HG02943 (cell line): ENCODE results near the gene TBC1D3G.
"Not testable (repeated sequence)": the region's sequence is repeated elsewhere in the genome, so short reads cannot be mapped to it uniquely, and the experiment has no call there.

Experiments
- ATAC-seq: cut with Tn5 transposase; IDR thresholded peaks from one replicate; pipeline ENCODE4 v1.9.1; 2021; ENCODE audit warnings: mild to moderate bottlenecking, low read depth, moderate library complexity; ENCODE audit not compliant: unreplicated experiment

Gene TBC1D3G

DNA sequence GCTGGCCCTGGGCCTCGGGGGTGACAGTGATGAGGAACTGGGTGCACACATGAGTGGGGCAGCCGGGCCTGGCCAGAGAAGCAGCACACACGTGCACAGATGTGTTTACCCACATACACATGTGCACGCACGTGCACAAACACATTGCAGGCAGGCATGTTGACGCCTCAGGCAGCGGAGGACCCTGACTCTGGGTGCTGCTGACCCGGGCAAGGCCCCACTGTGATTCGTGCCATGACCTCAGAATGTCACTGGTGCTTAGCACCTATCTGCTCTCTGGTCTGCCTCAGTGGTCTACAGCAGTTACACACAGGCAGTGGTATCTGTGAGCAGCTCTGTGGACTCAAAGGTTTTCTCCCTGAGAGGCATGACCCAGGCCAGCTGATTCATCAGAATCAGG, at the start of gene TBC1D3G:
Gene TBC1D3G, plus strand, starts transcription at position 301 of the 400 bp plus-strand sequence. CDS start 1,528 bp downstream, outside the sequence.
- not testable (repeated sequence) for ATAC-seq

DNA sequence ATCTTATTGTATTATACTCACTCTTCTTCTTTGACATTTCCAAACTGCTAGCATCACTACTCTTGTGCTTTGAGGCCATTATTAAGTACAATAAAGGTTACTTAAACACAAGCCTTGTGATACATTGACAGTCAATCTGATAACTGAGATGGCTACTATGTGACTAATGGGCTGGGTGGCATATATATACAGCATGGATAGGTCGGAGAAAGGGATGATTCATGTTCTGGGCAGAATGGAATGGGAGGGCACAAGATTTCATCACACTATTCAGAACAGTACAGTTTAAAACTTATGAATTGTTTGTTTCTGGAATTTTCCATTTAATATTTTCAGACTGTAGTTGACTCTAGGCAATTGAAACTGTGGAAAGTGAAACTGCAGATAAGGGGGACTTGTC, 40.4 kb upstream of the TBC1D3G start:
- not testable (repeated sequence) for ATAC-seq

DNA sequence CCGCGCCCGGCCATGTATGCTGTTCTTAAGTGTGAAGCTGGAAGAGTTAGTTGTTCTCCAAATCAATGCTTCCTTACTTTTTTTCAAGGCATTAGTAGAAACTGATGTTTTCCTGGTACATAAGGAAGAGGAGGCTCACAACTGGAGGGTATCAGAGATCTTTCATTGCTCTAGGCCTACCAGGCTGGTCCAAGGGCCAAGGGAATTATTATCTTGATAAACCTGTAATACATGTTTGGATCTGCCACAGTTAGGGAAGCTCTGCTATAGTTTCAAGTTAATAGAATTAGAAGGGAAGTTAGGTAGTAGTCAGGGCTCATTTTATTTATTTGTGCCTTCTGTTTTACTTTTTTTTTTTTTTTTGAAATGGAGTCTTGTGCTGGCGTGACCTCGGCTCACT, 39.5 kb upstream of the TBC1D3G start:
- ATAC-seq: not testable (repeated sequence)

DNA sequence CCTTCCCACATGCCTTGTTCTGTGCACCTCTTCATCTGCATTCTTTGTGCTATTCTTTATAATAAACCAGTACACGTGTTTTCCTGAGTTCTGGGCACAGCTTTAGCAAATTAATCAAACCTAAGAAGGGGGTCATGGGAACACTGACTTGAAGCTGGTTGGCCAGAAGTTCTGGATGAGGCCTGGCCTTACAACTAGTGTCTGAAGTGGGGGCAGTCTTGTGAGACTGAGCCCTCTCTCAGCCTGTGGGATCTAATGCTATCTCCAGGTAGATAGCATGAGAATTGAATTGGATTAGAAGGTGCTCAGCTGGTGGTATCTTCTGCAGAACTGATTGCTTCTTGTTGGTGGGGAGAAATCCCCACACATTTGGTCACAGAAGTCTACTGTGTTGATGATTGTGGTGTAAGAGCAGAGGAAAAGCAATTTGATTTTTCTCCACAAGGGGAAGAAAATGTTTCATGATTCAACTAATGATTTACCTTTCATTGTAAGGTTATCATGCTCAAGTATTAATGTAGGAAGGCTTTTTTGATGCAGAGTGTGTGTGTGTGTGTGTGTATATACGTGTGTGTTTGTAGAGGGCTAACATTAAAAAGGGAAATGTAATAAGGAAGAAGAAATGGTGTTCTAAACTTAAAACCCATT, 33.6 kb upstream of the TBC1D3G start:
- ATAC-seq: not testable (repeated sequence)

DNA sequence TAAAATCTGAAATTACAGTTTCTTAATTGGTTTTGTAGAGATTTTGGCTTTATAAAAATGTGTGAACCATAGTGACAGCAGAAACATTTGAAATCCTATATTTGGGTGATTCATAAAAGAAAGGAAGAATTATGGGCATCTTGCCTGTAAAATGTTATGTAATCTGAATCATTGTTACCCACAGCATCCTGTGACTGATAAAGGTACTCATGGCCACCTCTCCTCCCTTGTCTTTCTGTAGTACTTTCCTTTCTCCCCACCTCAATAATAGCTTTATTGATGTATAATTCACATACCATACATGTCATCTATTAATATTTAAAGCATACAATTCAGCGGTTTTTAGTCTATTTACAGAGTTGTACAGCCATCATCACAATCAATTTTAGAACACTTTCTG, 28.5 kb upstream of the TBC1D3G start:
- not testable (repeated sequence) for ATAC-seq

DNA sequence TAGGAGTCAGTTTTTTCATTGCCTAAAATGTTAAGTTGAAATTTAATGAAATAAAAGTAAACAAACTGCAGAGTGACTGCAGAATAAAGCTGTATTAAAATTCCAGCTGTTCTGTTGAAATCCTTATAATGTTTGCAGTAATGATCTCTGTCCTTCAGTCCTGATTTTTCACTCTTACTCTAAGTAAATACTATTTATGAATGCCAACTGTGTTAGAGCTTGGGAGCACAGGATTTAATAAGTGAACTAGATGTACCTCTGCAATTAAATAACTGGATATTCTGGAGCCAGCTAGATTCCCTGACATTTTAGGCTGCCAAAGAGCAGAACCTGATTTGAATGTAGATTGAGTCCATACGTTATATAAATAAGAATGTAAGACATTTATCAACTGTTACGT, 7.9 kb upstream of the TBC1D3G start:
- ATAC-seq: not testable (repeated sequence)

DNA sequence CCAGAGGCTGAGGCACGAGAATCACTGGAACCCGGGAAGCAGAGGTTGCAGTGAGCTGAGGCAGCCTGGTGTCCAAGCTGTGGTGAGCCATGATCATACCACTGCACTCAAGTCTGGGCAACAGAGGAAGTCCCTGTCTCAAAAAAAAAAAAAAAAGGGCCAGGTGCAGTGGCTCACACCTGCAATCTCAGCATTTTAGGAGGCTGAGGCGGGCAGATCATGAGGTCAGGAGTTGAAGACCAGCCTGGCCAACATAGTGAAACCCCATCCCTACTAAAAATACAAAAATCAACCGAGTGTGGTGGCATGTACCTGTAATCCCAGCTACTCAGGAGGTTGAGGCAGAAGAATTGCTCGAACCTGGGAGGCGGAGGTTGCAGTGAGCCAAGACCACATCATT, 38.8 kb downstream of the TBC1D3G start:
- ATAC-seq: not testable (repeated sequence)

DNA sequence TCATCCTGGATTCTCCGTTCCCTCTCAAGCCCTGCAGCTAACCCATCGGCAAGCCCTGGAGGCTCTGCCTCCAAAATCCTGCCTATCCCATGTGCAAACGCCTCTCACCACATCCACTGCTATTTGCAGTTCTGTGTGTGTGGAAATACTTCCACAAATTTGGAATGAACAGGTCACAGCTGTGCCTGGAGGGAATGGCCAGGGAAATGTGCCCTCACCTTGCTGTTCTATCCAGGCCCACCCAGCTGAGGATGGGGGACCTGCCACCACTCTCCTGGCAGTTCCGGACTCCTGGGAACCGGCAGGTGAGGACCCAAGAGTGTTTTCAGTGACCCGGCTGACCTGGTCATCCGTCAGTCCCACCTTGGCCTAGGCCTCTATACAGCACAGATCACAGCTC, 52.3 kb downstream of the TBC1D3G start:
- ATAC-seq: not testable (repeated sequence)
